SK-N-SH treated with all-trans-retinoic acid at 6 μM for 48 hours (cell line): ENCODE results near the gene TTC28.

Source experiments
- BACH2 ChIP-seq: fragments of 250-450 bp; sonication (Bioruptor Pico); IDR thresholded peaks from 2 replicates; pipeline ENCODE4 v1.9.0; 2021; ENCODE audit warnings: mild to moderate bottlenecking, borderline replicate concordance
- CSDC2 ChIP-seq: fragments of 250-450 bp; sonication (Bioruptor Pico); IDR thresholded peaks from 2 replicates; pipeline ENCODE4 v1.5.0; 2020; ENCODE audit warnings: mild to moderate bottlenecking, moderate library complexity
- ESRRG ChIP-seq: fragments of 250-450 bp; sonication (Bioruptor Pico); IDR thresholded peaks from 2 replicates; pipeline ENCODE4 v1.6.1; 2021; ENCODE audit warnings: mild to moderate bottlenecking
- PPARA ChIP-seq: fragments of 250-450 bp; sonication (Bioruptor Pico); IDR thresholded peaks from 2 replicates; pipeline ENCODE4 v1.5.0; 2020; ENCODE audit warnings: mild to moderate bottlenecking, borderline replicate concordance
- TOX ChIP-seq: fragments of 250-450 bp; sonication (Bioruptor Pico); IDR thresholded peaks from 2 replicates; pipeline ENCODE4 v1.8.0; 2021; ENCODE audit warnings: mild to moderate bottlenecking, moderate library complexity, borderline replicate concordance
- ZNF565 ChIP-seq: fragments of 450-650 bp; formaldehyde crosslinking; conservative IDR thresholded peaks from 2 replicates; pipeline ENCODE4 v1.5.0; 2020; ENCODE audit warnings: low read depth, mild to moderate bottlenecking, moderate library complexity
- TF ChIP-seq, protein P1 (sequence below): fragments of 250-450 bp; sonication (Bioruptor Pico); IDR thresholded peaks from 2 replicates; pipeline ENCODE4 v1.5.1; 2020; ENCODE audit warnings: low read depth, mild to moderate bottlenecking, moderate library complexity

DNA sequence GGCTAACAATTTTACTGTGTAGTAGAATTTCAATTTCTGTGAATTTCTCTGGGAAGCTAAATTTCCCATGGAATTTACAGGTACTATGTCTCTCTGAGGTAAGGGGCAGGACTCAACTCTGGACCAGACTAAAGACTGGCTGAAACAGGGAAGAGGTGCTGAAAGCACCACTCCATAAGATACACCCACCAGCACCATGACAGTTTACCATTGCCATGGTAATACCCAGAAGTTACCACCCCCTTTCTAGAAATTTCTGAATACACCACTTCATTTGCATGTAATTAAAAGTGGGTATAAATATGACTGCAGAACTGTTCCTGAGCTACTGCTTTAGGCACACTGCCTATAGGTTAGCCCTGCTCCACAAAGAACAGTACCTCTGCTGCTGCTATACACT, 274.1 kb downstream of the TTC28 start:
- TF ChIP-seq ZNF565 (no peak), ESRRG (no peak), CSDC2 (CRISPR knock-in tag) (no peak), BACH2 (CRISPR knock-in tag) (no peak), TOX (CRISPR knock-in tag) (no peak), PPARA (no peak)
- TF ChIP-seq, protein P1, sequence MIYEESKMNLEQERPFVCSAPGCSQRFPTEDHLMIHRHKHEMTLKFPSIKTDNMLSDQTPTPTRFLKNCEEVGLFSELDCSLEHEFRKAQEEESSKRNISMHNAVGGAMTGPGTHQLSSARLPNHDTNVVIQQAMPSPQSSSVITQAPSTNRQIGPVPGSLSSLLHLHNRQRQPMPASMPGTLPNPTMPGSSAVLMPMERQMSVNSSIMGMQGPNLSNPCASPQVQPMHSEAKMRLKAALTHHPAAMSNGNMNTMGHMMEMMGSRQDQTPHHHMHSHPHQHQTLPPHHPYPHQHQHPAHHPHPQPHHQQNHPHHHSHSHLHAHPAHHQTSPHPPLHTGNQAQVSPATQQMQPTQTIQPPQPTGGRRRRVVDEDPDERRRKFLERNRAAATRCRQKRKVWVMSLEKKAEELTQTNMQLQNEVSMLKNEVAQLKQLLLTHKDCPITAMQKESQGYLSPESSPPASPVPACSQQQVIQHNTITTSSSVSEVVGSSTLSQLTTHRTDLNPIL (CRISPR knock-in tag), result no peak
